Neural cell (in vitro differentiated cells): Measurements from ENCODE around the gene GRAMD2A. TPM values are rescaled to one million over a fixed set of nuclear protein-coding genes. Genes with fewer than 3 reads are reported as not detected.
A peak's percentile ranks its signal among the peaks of the same experiment; 100 is the strongest.

Source experiments
- H2AFZ ChIP-seq: fragments of 200-600, 300-800 bp; sonication (generic), shearing (Covaris generic); 2 replicates; pipeline ENCODE4 v1.6.0; 2014; ENCODE audit warnings: low read depth, mild to moderate bottlenecking, antibody characterized with exemption, low read length, moderate library complexity
- H3F3A ChIP-seq: fragments of 200-600 bp; shearing (Covaris generic); 2 replicates; pipeline ENCODE4 v1.6.1; 2016; ENCODE audit warnings: mild to moderate bottlenecking, moderate library complexity, mixed read lengths, antibody characterized with exemption, low read length; ENCODE audit not compliant: insufficient read depth, poor library complexity, severe bottlenecking
- H3K27ac ChIP-seq: fragments of 200-600, 300-800 bp; sonication (generic), shearing (Covaris generic); 2 replicates; pipeline ENCODE4 v1.5.1; 2014; ENCODE audit warnings: mild to moderate bottlenecking, low read length, moderate library complexity
- H3K27me3 ChIP-seq: fragments of 300-800, 200-600 bp; sonication (generic), shearing (Covaris generic); 2 replicates; pipeline ENCODE4 v1.6.0; 2014; ENCODE audit warnings: mild to moderate bottlenecking, low read depth, low read length, moderate library complexity; ENCODE audit not compliant: insufficient read depth
- H3K36me3 ChIP-seq: fragments of 300-800, 200-600 bp; sonication (generic), shearing (Covaris generic); 2 replicates; pipeline ENCODE4 v1.5.1; 2014; ENCODE audit warnings: mild to moderate bottlenecking, antibody characterized with exemption, low read length, moderate library complexity; ENCODE audit not compliant: insufficient read depth
- H3K4me2 ChIP-seq: fragments of 300-800, 200-600 bp; sonication (generic), shearing (Covaris generic); 2 replicates; pipeline ENCODE4 v1.6.0; 2014; ENCODE audit warnings: mild to moderate bottlenecking, low read length
- H3K4me3 ChIP-seq: fragments of 300-800, 200-600 bp; sonication (generic), shearing (Covaris generic); 2 replicates; pipeline ENCODE4 v1.5.1; 2014; ENCODE audit warnings: mild to moderate bottlenecking, low read length, moderate library complexity
- H3K79me2 ChIP-seq: fragments of 200-600 bp; shearing (Covaris generic); replicated peaks from 2 replicates; pipeline ENCODE4 v1.6.0; 2014; ENCODE audit warnings: mild to moderate bottlenecking, low read length, moderate library complexity; ENCODE audit not compliant: insufficient read depth
- H3K9ac ChIP-seq: fragments of 300-800, 200-600 bp; sonication (generic), shearing (Covaris generic); 2 replicates; pipeline ENCODE4 v1.6.1; 2016; ENCODE audit warnings: mild to moderate bottlenecking, low read length, mixed read lengths
- H3K9me2 ChIP-seq: fragments of 200-600 bp; shearing (Covaris generic); 2 replicates; pipeline ENCODE4 v1.6.1; 2016; ENCODE audit warnings: mild to moderate bottlenecking, low read length, mixed read lengths; ENCODE audit not compliant: insufficient read depth
- H3K9me3 ChIP-seq: fragments of 200-600, 300-800 bp; sonication (generic), shearing (Covaris generic); 2 replicates; pipeline ENCODE4 v1.6.1; 2016; ENCODE audit warnings: mild to moderate bottlenecking, mixed run types, low read length, moderate library complexity, mixed read lengths
- H4K20me1 ChIP-seq: fragments of 200-600 bp; shearing (Covaris generic); 2 replicates; pipeline ENCODE4 v1.6.1; 2016; ENCODE audit warnings: mild to moderate bottlenecking, mixed run types; ENCODE audit not compliant: insufficient read depth
- CTCF ChIP-seq: fragments of 450-650 bp; IDR thresholded peaks from 2 replicates; pipeline ENCODE4 v1.5.1; 2014; ENCODE audit warnings: antibody characterized with exemption, mild to moderate bottlenecking, moderate library complexity; ENCODE audit not compliant: poor library complexity, severe bottlenecking
- EP300 ChIP-seq: fragments of 450-650 bp; conservative IDR thresholded peaks from 2 replicates; pipeline ENCODE4 v1.6.1; 2014; ENCODE audit warnings: antibody characterized with exemption, mild to moderate bottlenecking, moderate library complexity; ENCODE audit not compliant: poor library complexity, severe bottlenecking
- EZH2 ChIP-seq: fragments of 200-600, 300-800 bp; shearing (Covaris generic), sonication (generic); IDR thresholded peaks from 2 replicates; pipeline ENCODE4 v1.6.1; 2014; ENCODE audit warnings: antibody characterized with exemption, low read length, borderline replicate concordance, mild to moderate bottlenecking; ENCODE audit not compliant: insufficient read depth, poor library complexity, severe bottlenecking
- MXI1 ChIP-seq: fragments of 450-650 bp; conservative IDR thresholded peaks from 2 replicates; pipeline ENCODE4 v1.6.1; 2014; ENCODE audit warnings: antibody characterized with exemption, mild to moderate bottlenecking; ENCODE audit not compliant: poor library complexity, severe bottlenecking
- POLR2AphosphoS5 ChIP-seq: IDR thresholded peaks from 2 replicates; pipeline ENCODE4 v1.6.1; 2012
- RAD21 ChIP-seq: fragments of 450-650 bp; conservative IDR thresholded peaks from 2 replicates; pipeline ENCODE4 v1.6.1; 2014; ENCODE audit warnings: antibody characterized with exemption, mild to moderate bottlenecking, moderate library complexity
- REST ChIP-seq: IDR thresholded peaks from 2 replicates; pipeline ENCODE4 v1.6.1; 2012; ENCODE audit warnings: borderline replicate concordance
- SMC3 ChIP-seq: fragments of 450-650 bp; conservative IDR thresholded peaks from 2 replicates; pipeline ENCODE4 v1.6.1; 2014; ENCODE audit warnings: antibody characterized with exemption, mild to moderate bottlenecking, moderate library complexity; ENCODE audit not compliant: poor library complexity
- TAF1 ChIP-seq: IDR thresholded peaks from 2 replicates; pipeline ENCODE4 v1.6.1; 2012; ENCODE audit warnings: low read depth
- polyA plus RNA-seq: library from polyadenylated mRNA; depleted of rRNA; stranded (reverse); fragments of >200 nt; gene quantifications from 2 replicates; pipeline ENCODE4 v1.2.3, GENCODE V29; 2014

GRAMD2A gene
- polyA plus RNA-seq, 1 donor from 2014 or later = 1.9 TPM

GRCh38 chr15:72116731-72117485, 80.7 kb downstream of the GRAMD2A start:
- H3K9ac ChIP-seq = peak overlapping the region; percentile 89
- H2AFZ ChIP-seq = peak overlapping the region; percentile 78
- peaks cover 3% of the 10 kb centered on the region for H4K20me1 ChIP-seq
- no peaks in the 10 kb centered on the region for H3K27me3 ChIP-seq
- H3K4me2 ChIP-seq = peak overlapping the region; percentile 86
- H3K9me3 ChIP-seq = no peaks in the 10 kb centered on the region
- peak overlapping the region; percentile 81 for H3K27ac ChIP-seq
- no peaks in the 10 kb centered on the region for H3K36me3 ChIP-seq
- peak overlapping the region; percentile 92 for H3K4me3 ChIP-seq
- TF ChIP-seq TAF1 = no peak
- TF ChIP-seq EP300 = no peak
- no peak for TF ChIP-seq REST
- TF ChIP-seq RAD21 = peak; percentile 15
- peak; percentile 7 for TF ChIP-seq MXI1
- TF ChIP-seq CTCF = no peak
- no peak for TF ChIP-seq POLR2AphosphoS5
- no peaks in the 10 kb centered on the region for H3F3A ChIP-seq
- no peaks in the 10 kb centered on the region for H3K9me2 ChIP-seq
- H3K79me2 ChIP-seq = peaks cover 42% of the 10 kb centered on the region

GRCh38 chr15:72113347-72114031, 84.1 kb downstream of the GRAMD2A start:
- Histone ChIP-seq H3K36me3 (no peaks in the 10 kb centered on the region), H3K9me2 (no peaks in the 10 kb centered on the region), H3K27me3 (no peaks in the 10 kb centered on the region), H2AFZ (no peak overlapping the region), H3F3A (no peaks in the 10 kb centered on the region), H3K27ac (no peak overlapping the region), H3K79me2 (peaks cover 48% of the 10 kb centered on the region), H3K9me3 (no peaks in the 10 kb centered on the region), H3K4me2 (no peak overlapping the region), H3K4me3 (no peak overlapping the region), H4K20me1 (peaks cover 3% of the 10 kb centered on the region), H3K9ac (no peak overlapping the region)
- TF ChIP-seq EP300 = no peak
- TF ChIP-seq REST = no peak
- TF ChIP-seq CTCF = no peak
- TF ChIP-seq SMC3 = no peak
- TF ChIP-seq RAD21 = no peak
- no peak for TF ChIP-seq TAF1
- TF ChIP-seq MXI1 = no peak
- TF ChIP-seq POLR2AphosphoS5 = no peak
- no peak for TF ChIP-seq EZH2
